Cortex of kidney (tissue), 1 donor: Measurements from ENCODE around the gene IGF1R.

ENCODE experiments used
- DNase-seq: peaks from one replicate; lab custom pipeline; 2025; lab: John Stamatoyannopoulos, UW

The IGF1R gene

DNA sequence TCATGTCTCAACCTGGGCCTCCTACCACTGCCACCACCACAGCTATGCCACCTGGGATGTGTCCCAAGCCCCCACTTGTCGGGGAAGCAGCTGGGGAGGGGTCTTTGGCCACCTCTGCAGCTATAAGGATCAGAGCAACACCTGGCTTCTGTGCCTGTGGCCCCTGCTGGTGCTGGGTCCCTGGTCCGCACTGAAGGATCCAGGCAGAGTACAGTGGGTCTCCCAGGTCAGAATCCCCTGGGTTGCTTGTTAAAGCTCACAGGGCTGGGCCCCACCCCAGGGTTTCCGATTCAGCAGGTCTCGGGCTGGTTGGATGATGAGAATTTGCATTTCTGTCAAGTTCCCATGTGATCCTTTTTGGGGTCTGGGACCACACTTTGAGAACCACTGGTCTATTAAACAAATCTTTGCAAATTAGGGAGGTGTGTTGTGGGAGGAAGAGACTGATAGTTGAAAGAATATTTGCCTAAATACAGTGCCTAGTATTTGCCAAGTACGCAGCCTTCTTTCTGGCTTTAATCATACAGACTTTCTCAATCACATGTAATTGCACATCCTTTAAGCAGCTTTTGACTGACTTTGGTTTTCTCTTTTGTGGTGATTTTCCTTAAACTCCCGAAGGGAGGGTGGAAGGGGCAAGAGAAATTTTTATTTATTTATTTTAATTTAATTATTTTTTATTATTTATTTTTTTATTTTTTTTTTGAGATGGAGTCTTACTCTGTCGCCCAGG, 127.3 kb downstream of the IGF1R start:
- no peak for DNase-seq

- DNase-seq = no peak
These were observed 128.4 kb downstream of the IGF1R start for GRCh38 chr15:98776607-98777281.

GRCh38 chr15:98777426-98777825, 129.1 kb downstream of the IGF1R start:
- DNase-seq = no peak

- no peak for DNase-seq
These were observed 130.1 kb downstream of the IGF1R start for GRCh38 chr15:98778263-98778959.

DNA sequence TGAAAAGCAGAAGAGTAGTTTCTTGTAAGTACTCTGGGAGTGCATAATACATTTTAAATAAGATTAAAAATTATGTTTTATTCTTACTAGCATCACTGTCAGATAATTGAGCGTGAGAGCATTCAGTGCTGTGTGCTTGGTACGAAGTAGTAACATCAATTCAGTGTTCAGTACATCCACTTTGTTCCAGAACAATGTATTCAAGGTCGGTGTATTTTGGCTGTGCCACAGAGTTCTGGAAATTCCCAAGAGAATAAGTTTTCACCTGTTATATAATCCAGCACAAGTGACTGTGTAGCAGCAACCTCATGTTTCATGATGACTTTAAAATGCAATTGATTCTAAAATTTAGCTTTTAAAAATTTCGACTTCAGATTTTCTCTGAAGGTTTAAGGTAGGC, 130.6 kb downstream of the IGF1R start:
- DNase-seq = no peak

DNA sequence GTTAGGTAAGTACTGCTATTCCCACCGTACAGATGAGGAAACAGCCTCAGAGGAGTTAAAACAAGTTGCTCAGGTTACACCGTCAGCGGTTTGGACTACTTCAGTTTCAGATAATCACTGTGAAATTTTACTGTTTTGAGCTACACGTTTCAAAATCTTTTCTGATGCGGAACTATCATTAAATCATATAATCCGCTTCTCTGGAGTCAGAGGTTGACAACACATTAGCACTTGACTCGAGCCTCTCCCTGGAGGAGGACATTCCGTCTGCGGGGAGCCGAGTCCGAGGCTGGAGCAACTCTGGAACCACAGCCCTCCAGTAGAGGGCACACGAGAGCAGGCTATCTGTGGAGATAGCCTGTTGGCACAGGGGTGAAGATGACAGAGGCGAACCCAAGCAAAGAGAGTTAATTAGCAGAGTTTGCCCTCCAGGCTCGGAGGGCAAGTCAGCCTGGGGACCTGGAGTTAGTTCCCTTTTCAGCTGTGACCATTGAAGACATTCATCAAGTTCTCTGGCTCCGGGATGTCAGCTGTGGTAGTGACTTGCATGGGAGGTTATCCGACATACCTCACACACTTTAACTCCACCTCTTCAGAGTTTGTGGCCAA, 131.2 kb downstream of the IGF1R start:
- DNase-seq = no peak

GRCh38 chr15:98781838-98782237, 133.5 kb downstream of the IGF1R start:
- no peak for DNase-seq

GRCh38 chr15:98782801-98783200, 134.5 kb downstream of the IGF1R start:
- no peak for DNase-seq

DNA sequence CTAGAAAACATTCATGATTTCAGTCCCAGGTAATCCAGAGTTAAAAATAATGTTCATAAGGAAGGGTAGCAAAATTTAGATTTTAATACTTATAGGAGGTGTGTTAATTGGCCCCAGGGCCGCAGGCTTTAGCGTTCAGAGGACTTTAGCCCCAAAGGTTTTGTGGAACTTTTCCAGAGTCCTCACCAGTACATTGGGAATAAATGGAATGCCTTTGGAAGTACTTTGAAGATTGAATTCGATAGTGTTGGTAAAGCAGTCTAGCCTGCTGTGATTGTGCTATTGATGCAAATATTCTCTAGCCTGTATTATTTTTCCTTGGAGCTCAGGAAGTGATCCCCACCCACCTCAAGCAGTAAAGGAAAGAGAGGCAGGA, 137.1 kb downstream of the IGF1R start:
- DNase-seq = no peak

GRCh38 chr15:98785807-98786621, 137.7 kb downstream of the IGF1R start:
- DNase-seq = no peak

GRCh38 chr15:98786717-98787116, 138.4 kb downstream of the IGF1R start:
- no peak for DNase-seq

- no peak for DNase-seq
These were observed 138.9 kb downstream of the IGF1R start for GRCh38 chr15:98787194-98787593.

DNA sequence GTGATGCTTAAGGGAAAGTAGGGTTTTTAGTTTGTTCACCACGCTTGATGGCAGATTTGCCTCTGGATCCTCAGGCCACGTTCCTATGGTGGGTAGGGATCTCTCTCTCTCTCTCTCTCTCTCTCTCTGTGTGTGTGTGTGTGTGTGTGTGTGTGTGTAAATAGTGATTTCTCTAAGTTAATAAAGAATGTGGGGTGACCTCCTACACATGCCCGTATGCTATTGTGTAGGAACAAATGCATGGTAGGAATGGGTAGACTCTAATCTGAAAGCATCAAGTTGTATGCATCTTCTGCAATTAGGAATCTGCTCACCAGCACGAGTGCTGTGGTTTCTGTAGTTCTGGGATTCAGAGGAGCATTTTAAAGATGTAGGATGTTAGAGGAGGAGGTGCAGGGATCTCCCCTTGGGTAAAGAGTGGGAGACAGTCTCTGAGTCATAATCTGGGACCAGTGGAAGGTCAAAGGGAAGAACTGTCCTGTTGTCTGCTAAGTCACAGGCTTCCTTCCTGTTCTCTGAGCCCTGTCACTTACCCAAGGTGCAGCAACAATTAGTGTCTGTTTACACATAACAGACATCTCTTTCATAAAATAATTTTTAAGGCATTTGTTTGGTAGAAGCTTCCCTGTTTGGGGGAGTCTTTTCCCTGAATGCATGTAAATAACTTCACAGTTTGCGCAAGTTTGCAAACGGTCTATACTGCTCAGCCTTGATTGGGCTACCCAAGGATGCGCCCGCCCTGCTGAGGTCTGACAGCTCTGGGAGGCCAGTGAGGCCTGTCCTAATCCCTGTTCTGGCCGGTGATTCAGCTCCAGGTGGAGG, 139.8 kb downstream of the IGF1R start:
- no peak for DNase-seq

- no peak for DNase-seq
These were observed 140.7 kb downstream of the IGF1R start for GRCh38 chr15:98789020-98789419.

GRCh38 chr15:98790270-98790669, 141.9 kb downstream of the IGF1R start:
- DNase-seq = no peak

DNA sequence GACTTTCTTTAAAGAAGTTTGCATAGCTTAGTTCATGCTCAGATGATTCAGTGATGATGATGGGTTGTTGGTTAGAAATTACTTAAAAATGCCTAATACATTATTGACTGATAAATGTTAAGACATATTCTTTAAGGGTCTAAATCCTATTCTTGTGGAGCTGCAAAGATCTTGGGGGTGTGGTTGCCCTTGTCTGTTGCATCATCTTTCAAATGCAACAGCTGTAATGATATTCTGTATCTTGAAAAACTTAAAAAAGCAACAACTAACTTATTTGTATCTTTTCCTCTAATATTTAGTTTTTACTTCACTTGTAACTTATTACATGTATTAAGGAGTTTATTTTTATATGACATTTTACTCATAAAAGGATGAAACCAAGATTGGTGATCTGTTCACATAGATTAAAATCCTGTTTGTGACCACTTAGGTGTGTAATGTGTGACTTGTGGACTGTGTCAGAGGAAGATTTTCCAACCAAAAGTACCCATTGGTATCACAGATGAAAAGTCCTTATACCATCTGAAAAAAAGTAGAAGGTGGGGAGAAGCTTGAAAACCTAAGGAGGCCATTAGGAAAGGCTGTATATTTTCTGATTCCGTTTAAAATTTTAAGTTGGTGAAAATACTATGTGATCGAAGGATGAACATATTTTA, 142.8 kb downstream of the IGF1R start:
- no peak for DNase-seq

GRCh38 chr15:98792117-98792516, 143.8 kb downstream of the IGF1R start:
- no peak for DNase-seq

DNA sequence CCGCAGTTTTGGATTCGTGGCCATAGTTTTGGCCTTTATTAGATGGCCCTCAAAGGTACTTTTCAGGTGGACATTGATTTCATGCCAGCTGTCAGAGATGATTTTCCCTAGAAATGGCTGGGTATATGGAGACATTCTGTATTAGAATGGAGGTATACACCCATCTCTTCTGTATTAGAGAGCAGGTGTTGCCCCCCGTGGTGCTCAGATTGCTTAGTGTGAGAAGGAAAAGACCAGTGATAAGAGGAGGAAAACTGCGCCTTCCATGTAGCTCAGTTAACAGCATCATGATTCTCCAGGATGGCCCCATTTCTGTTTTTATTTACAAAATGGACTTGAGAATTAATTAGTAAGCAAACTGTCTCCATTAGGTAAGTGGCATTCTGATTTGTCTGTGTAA, 145.9 kb downstream of the IGF1R start:
- no peak for DNase-seq

DNA sequence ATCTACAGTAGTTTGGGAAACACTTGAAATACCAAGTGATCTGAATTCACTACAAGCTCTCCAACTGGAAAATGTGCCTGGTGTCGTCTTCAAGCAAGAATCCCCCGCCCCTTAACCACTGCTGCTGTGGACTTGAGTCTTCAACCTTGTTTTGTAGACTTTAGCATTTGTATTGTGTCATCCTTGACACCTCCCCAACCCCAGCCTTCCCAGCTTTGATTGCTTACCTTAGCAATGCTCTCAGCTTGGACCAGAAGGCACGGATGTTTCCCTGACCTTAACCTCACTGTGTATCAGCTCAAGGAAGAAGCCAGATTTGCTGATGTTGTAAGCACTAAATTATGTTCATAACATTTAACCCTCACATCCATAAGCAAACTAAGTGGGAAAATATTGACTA, 146.4 kb downstream of the IGF1R start:
- DNase-seq = no peak

DNA sequence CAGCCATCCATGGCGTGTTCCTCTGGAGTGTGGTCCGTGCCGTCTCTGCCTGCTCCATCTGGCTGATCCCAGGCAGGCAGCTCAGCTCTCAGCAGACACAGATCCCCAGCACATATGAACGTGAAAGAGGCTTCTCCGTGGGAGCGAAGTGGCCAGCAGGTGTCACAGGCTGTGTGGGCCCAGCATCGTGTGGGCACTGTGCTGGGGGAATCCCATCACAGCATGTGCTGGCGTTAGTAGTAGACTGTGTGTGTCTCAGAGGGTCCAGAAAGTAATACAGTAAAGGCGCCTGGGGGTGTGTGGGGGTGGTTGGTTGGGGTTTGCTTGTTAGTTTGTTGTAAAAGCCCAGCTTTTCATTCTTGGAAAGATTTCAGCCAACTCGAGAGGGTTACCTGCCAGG, 147.6 kb downstream of the IGF1R start:
- no peak for DNase-seq
